Uterus (tissue), 2 donors: ENCODE results near the gene MYH10.

Source experiments
- POLR2A ChIP-seq, 2 donors: fragments of 450-650 bp; IDR thresholded peaks; one replicate each; pipeline ENCODE4 v1.6.1; 2016; ENCODE audit warnings: antibody characterized with exemption in 2 of 2, mild to moderate bottlenecking in 1 of 2, moderate library complexity in 1 of 2
- TF ChIP-seq, protein P1 (sequence below), 4 experiments: fragments of 200-600 bp in 2 of 4; fragments of 450-650 bp in 2 of 4; sonication (generic) in 2 of 4; IDR thresholded peaks; one replicate each; pipeline ENCODE4 v1.5.1; 2016 to 2019; ENCODE audit warnings: antibody characterized with exemption in 4 of 4, mild to moderate bottlenecking in 2 of 4, moderate library complexity in 1 of 4

DNA sequence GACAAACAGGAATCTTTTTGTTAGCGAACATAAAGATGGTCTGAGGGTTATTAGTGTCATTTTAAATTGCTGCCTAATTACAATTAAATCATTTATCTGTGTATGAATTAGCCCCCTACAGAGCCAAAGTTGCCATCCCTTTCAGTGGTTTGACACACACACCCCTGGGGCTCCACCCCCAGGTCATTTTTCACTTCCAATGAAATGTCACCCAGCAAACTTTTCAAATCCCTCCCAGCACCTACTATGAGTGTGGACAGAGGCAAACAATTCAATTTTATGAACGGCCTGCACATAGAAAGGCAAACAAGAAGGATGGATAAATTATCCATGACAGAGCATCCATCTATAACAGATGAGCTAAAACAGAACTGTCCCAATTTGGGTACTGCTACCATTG lies 2.4 kb downstream of the MYH10 start:
- TF ChIP-seq, protein P1, sequence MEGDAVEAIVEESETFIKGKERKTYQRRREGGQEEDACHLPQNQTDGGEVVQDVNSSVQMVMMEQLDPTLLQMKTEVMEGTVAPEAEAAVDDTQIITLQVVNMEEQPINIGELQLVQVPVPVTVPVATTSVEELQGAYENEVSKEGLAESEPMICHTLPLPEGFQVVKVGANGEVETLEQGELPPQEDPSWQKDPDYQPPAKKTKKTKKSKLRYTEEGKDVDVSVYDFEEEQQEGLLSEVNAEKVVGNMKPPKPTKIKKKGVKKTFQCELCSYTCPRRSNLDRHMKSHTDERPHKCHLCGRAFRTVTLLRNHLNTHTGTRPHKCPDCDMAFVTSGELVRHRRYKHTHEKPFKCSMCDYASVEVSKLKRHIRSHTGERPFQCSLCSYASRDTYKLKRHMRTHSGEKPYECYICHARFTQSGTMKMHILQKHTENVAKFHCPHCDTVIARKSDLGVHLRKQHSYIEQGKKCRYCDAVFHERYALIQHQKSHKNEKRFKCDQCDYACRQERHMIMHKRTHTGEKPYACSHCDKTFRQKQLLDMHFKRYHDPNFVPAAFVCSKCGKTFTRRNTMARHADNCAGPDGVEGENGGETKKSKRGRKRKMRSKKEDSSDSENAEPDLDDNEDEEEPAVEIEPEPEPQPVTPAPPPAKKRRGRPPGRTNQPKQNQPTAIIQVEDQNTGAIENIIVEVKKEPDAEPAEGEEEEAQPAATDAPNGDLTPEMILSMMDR (IDR thresholded peaks at IDR 0.05) = no peak
- no peak for TF ChIP-seq POLR2A (IDR thresholded peaks at IDR 0.05)
